Ishikawa (cell line): ENCODE results near the gene RBM42.

ENCODE experiments used
- CEBPB ChIP-seq: IDR thresholded peaks from 2 replicates; pipeline ENCODE4 v1.6.1; 2012
- CREB1 ChIP-seq: IDR thresholded peaks from 2 replicates; pipeline ENCODE4 v1.6.1; 2012; ENCODE audit warnings: low read depth
- EGR1 ChIP-seq: IDR thresholded peaks from 2 replicates; pipeline ENCODE4 v1.6.1; 2012
- EP300 ChIP-seq: IDR thresholded peaks from 2 replicates; pipeline ENCODE4 v1.6.1; 2012; ENCODE audit warnings: borderline replicate concordance
- FOXM1 ChIP-seq: IDR thresholded peaks from 2 replicates; pipeline ENCODE4 v1.6.1; 2012; ENCODE audit warnings: low read depth, borderline replicate concordance
- MAX ChIP-seq: IDR thresholded peaks from 2 replicates; pipeline ENCODE4 v1.6.1; 2012
- RAD21 ChIP-seq: IDR thresholded peaks from 2 replicates; pipeline ENCODE4 v1.6.1; 2012; ENCODE audit warnings: low read depth
- REST ChIP-seq: IDR thresholded peaks from 2 replicates; pipeline ENCODE4 v1.6.1; 2012; ENCODE audit warnings: low read depth, mild to moderate bottlenecking
- TAF1 ChIP-seq: IDR thresholded peaks from 2 replicates; pipeline ENCODE4 v1.6.1; 2012; ENCODE audit warnings: low read depth, mild to moderate bottlenecking
- TCF12 ChIP-seq: IDR thresholded peaks from 2 replicates; pipeline ENCODE4 v1.6.1; 2012; ENCODE audit warnings: low read depth
- TEAD4 ChIP-seq: IDR thresholded peaks from 2 replicates; pipeline ENCODE4 v1.6.1; 2012
- USF1 ChIP-seq: IDR thresholded peaks from 2 replicates; pipeline ENCODE4 v1.6.1; 2012
- YY1 ChIP-seq: IDR thresholded peaks from 2 replicates; pipeline ENCODE4 v1.6.1; 2012; ENCODE audit warnings: low read depth
- ZBTB7A ChIP-seq: IDR thresholded peaks from 2 replicates; pipeline ENCODE4 v1.6.1; 2012; ENCODE audit warnings: low read depth

The RBM42 gene

GRCh38 chr19:35670686-35671085 lies 41.9 kb downstream of the RBM42 start:
- TF ChIP-seq RAD21 (no peak), MAX (no peak), TCF12 (no peak), EGR1 (no peak), REST (no peak), CREB1 (no peak), USF1 (no peak), EP300 (no peak), TAF1 (no peak), FOXM1 (no peak)

GRCh38 chr19:35671818-35672217 lies 43.0 kb downstream of the RBM42 start:
- no peak for TF ChIP-seq TAF1
- TF ChIP-seq CEBPB: peak; percentile 96
- TF ChIP-seq TCF12: peak; percentile 37; the same call in 1 of the 2 replicates
- no peak for TF ChIP-seq RAD21
- peak; percentile 42 for TF ChIP-seq TEAD4
- peak; percentile 53 for TF ChIP-seq MAX

GRCh38 chr19:35673121-35673804 lies 44.4 kb downstream of the RBM42 start:
- no peak for TF ChIP-seq YY1
- TF ChIP-seq ZBTB7A: peak; percentile 57; the same call in 1 of the 2 replicates
- TF ChIP-seq TEAD4: no peak
- TF ChIP-seq CREB1: no peak

- no peak for TF ChIP-seq CEBPB
- TF ChIP-seq MAX: no peak
- no peak for TF ChIP-seq TCF12
- no peak for TF ChIP-seq USF1
Measured at GRCh38 chr19:35675589-35676140, 46.8 kb downstream of the RBM42 start.
